Peyer's patch (tissue), 4 donors: ENCODE data around the gene ATP8B4.

Source experiments
- POLR2A ChIP-seq, 2 donors: fragments of 450-650 bp; IDR thresholded peaks; one replicate each; pipeline ENCODE4 v1.5.1; 2017; ENCODE audit warnings: antibody characterized with exemption in 2 of 2, mild to moderate bottlenecking in 2 of 2, moderate library complexity in 2 of 2
- TF ChIP-seq, protein P1 (sequence below), 6 experiments: fragments of 450-650 bp in 4 of 6; fragments of 200-600 bp in 2 of 6; sonication (generic) in 1 of 6; IDR thresholded peaks; one replicate each; pipeline ENCODE4 v1.5.1; 2017 to 2019; ENCODE audit warnings: antibody characterized with exemption in 6 of 6, mild to moderate bottlenecking in 3 of 6, moderate library complexity in 1 of 6

DNA sequence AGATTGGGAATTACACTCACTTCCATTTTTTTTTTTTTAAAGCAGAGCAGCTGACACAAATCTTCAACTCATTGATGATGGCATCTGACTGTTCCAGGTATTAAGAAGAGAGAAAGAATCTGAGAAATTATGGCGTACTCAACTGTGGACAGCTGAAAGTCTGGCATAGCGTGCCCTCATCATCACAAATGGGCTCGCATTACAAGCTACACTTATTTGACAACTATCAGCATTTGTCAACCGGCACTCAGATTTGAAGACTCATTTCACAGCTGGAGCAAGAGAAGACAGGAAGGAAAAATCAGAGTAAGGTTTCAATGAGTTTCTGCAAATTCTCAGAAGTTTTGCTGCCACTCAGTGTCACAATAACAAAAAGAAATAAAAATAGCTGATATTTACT is 235.9 kb downstream of the ATP8B4 start:
- TF ChIP-seq, protein P1, sequence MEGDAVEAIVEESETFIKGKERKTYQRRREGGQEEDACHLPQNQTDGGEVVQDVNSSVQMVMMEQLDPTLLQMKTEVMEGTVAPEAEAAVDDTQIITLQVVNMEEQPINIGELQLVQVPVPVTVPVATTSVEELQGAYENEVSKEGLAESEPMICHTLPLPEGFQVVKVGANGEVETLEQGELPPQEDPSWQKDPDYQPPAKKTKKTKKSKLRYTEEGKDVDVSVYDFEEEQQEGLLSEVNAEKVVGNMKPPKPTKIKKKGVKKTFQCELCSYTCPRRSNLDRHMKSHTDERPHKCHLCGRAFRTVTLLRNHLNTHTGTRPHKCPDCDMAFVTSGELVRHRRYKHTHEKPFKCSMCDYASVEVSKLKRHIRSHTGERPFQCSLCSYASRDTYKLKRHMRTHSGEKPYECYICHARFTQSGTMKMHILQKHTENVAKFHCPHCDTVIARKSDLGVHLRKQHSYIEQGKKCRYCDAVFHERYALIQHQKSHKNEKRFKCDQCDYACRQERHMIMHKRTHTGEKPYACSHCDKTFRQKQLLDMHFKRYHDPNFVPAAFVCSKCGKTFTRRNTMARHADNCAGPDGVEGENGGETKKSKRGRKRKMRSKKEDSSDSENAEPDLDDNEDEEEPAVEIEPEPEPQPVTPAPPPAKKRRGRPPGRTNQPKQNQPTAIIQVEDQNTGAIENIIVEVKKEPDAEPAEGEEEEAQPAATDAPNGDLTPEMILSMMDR (IDR thresholded peaks at IDR 0.05), result no peak
- TF ChIP-seq POLR2A (IDR thresholded peaks at IDR 0.05), result no peak
